ENCODE results near the gene FHL2. TPM values are rescaled to one million over a fixed set of nuclear protein-coding genes. Genes with fewer than 3 reads are reported as not detected.
A peak's percentile ranks its signal among the peaks of the same experiment; 100 is the strongest.

Gene FHL2
- total and polyA plus RNA-seq, 9 of the 15 experiments (the other 6 are each of a cell fraction or from before 2014, with no cell fraction given), result 7.5 to 33.1 (median 23.9) TPM

DNA sequence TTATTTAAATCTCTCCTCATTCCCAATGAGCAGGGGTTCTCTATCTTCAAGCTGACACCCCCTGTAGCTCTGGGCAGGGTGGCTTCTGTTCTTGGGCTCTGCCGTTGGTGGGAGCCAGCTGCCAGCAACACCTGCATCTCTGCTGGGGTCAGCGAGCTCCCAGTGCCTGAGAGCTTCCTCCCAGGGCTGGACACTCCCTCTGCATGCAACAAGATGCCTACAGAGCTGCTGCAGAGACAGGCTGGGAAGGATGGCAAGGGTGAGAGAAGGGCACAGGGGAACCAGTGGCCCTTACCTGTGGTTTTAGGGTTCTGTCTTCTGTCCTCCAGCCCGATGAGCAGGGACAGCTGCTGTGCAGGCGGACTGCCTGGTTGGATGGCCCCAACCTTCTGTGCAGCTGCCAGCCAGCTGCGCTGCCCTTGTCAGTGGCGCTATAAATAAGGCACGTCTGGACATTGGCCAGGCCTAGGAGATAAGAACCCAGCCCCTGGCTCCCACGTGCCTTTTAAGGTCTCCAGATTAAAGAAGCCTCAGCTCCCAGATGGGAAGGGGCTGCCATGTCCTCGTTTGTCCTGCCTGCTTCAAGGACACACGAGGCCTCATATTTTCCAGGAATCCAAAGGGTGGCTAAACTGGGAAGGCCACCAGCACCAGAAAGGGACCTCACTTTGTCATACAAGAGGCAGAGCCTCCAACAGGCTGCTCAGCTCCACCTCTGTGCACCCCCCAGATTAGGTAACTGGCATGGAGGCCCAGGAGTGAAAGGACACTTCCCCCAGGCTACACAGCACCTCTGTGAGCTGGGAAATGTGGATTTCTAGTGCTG, 39.5 kb upstream of the FHL2 start (continued):
- no peak for TF ChIP-seq ZNF398 (CRISPR knock-in tag; IDR thresholded peaks at IDR 0.05)
- peak in 1 of 3 experiments; percentile 49; a peak in 1 of 6 replicates for TF ChIP-seq ZBTB11 (CRISPR knock-in tag; IDR thresholded peaks at IDR 0.05)
- peak; percentile 62; the same call in 1 of the 2 replicates for TF ChIP-seq ERF (CRISPR knock-in tag; IDR thresholded peaks at IDR 0.05)
- no peak for TF ChIP-seq CBFB (CRISPR knock-in tag; IDR thresholded peaks at IDR 0.05)
- TF ChIP-seq, protein P1, sequence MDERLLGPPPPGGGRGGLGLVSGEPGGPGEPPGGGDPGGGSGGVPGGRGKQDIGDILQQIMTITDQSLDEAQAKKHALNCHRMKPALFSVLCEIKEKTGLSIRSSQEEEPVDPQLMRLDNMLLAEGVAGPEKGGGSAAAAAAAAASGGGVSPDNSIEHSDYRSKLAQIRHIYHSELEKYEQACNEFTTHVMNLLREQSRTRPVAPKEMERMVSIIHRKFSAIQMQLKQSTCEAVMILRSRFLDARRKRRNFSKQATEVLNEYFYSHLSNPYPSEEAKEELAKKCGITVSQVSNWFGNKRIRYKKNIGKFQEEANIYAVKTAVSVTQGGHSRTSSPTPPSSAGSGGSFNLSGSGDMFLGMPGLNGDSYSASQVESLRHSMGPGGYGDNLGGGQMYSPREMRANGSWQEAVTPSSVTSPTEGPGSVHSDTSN (CRISPR knock-in tag; IDR thresholded peaks at IDR 0.05; ENCODE audit: low read depth), result no peak
- TF ChIP-seq, protein P1 (tag; conservative IDR thresholded peaks at IDR 0.05; ENCODE audit: low read depth), result peak; percentile 91
- TF ChIP-seq, protein P2, sequence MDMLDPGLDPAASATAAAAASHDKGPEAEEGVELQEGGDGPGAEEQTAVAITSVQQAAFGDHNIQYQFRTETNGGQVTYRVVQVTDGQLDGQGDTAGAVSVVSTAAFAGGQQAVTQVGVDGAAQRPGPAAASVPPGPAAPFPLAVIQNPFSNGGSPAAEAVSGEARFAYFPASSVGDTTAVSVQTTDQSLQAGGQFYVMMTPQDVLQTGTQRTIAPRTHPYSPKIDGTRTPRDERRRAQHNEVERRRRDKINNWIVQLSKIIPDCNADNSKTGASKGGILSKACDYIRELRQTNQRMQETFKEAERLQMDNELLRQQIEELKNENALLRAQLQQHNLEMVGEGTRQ (CRISPR knock-in tag; IDR thresholded peaks at IDR 0.05), result peak; percentile 29; the same call in 1 of the 2 replicates
- peak; percentile 53; the same call in 1 of the 2 replicates for TF ChIP-seq DMBX1 (CRISPR knock-in tag; IDR thresholded peaks at IDR 0.05; ENCODE audit: borderline replicate concordance)
- no peak for TF ChIP-seq NFE2L1 (tag; IDR thresholded peaks at IDR 0.05; ENCODE audit: borderline replicate concordance, low read depth)
- no peak for TF ChIP-seq ILF3 (IDR thresholded peaks at IDR 0.05; ENCODE audit: borderline replicate concordance)
- no peak for TF ChIP-seq MXD1 (CRISPR knock-in tag; IDR thresholded peaks at IDR 0.05; ENCODE audit: borderline replicate concordance, poor library complexity, severe bottlenecking)
- TF ChIP-seq THRB (CRISPR knock-in tag; conservative IDR thresholded peaks at IDR 0.05), result no peak
- TF ChIP-seq PRMT5 (CRISPR knock-in tag; IDR thresholded peaks at IDR 0.05), result no peak
- TF ChIP-seq ZNF133 (CRISPR knock-in tag; IDR thresholded peaks at IDR 0.05), result no peak
